NT2/D1 (cell line): ENCODE measurements around the gene SIK3.

Experiments used
- DNase-seq: peaks from one replicate; pipeline ENCODE4 v3.0.0-alpha.2; 2011; ENCODE audit warnings: low read depth, low spot score
- H3K27me3 ChIP-seq: 2 replicates; pipeline ENCODE4 v1.6.0; 2011; ENCODE audit warnings: mild to moderate bottlenecking; ENCODE audit not compliant: insufficient read length, insufficient read depth
- H3K36me3 ChIP-seq: 2 replicates; pipeline ENCODE4 v1.6.1; 2011; ENCODE audit warnings: mild to moderate bottlenecking, low read length, mixed read lengths; ENCODE audit not compliant: insufficient read depth, insufficient read length
- H3K4me1 ChIP-seq: 2 replicates; pipeline ENCODE4 v1.5.1; 2011; ENCODE audit not compliant: insufficient read depth, insufficient read length
- H3K4me3 ChIP-seq: 2 replicates; pipeline ENCODE4 v1.5.1; 2011; ENCODE audit warnings: low read depth; ENCODE audit not compliant: insufficient read length
- H3K9ac ChIP-seq: 2 replicates; pipeline ENCODE4 v1.6.0; 2011; ENCODE audit warnings: low read depth; ENCODE audit not compliant: insufficient read length
- H3K9me3 ChIP-seq: 2 replicates; pipeline ENCODE4 v1.5.1; 2011; ENCODE audit warnings: mild to moderate bottlenecking, low read length; ENCODE audit not compliant: insufficient read depth
- SUZ12 ChIP-seq: IDR thresholded peaks from 2 replicates; pipeline ENCODE4 v1.6.1; 2011; ENCODE audit not compliant: insufficient read length, insufficient read depth; ENCODE audit errors: extremely low read depth
- YY1 ChIP-seq: IDR thresholded peaks from 2 replicates; pipeline ENCODE4 v1.6.1; 2011; ENCODE audit not compliant: insufficient read length, insufficient read depth
- ZNF274 ChIP-seq: IDR thresholded peaks from 2 replicates; pipeline ENCODE4 v1.6.1; 2011; ENCODE audit warnings: mild to moderate bottlenecking, low read depth, low read length

SIK3 gene

GRCh38 chr11:116990811-116991210, 107.4 kb downstream of the SIK3 start:
- no peak for TF ChIP-seq YY1
- H3K27me3 ChIP-seq = no peaks in the 10 kb centered on the region
- H3K4me1 ChIP-seq = no peaks in the 10 kb centered on the region
- no peak for DNase-seq
- no peak overlapping the region for H3K9ac ChIP-seq
- H3K4me3 ChIP-seq = no peak overlapping the region
- H3K9me3 ChIP-seq = no peaks in the 10 kb centered on the region
- no peaks in the 10 kb centered on the region for H3K36me3 ChIP-seq

DNA sequence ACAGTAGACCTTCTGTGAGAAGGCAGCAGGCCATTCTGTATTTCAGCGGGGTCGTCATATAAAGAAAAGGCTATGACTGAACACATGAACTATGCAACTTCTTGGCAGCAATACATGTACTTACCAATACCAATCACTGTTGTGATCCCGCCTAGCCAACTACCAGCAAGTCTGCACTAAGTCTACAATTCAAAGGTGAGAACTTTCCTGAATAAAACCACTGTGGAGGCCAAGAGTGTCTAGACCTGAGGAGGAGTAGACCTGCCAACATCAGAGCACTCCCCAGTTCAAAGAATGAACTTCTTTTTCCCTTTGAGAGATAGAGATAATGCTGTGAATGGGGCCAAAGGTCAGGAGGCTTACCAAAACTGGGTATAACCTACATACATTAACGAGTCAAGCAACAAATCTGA, 108.2 kb downstream of the SIK3 start:
- Histone ChIP-seq H3K4me1 (no peaks in the 10 kb centered on the region), H3K27me3 (no peaks in the 10 kb centered on the region), H3K4me3 (no peak overlapping the region), H3K9ac (no peak overlapping the region), H3K9me3 (no peaks in the 10 kb centered on the region), H3K36me3 (no peaks in the 10 kb centered on the region)
- no peak for TF ChIP-seq YY1
- no peak for TF ChIP-seq ZNF274
- TF ChIP-seq SUZ12 = no peak
- no peak for DNase-seq

DNA sequence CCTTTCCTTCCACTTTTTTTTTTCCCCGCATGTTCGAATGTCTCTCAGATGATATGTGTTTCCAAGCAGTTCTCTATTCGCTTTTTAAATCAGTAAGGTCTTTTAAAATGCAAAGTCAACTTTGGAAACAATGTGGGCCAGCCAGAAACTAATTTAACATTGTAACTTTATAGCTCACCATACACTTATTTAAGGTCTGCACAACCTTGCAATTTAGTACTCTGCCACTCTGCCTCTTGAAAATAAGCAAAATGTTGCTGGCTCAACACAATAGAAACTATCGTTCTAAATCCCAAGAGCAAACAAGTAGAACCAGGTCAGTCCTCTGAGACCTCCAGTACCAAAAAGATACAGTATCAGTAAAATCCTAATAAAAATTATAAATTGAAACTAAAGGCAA, 109.0 kb downstream of the SIK3 start:
- H3K4me1 ChIP-seq = no peaks in the 10 kb centered on the region

GRCh38 chr11:116986521-116987105, 111.6 kb downstream of the SIK3 start:
- DNase-seq = no peak
- no peak overlapping the region for H3K4me3 ChIP-seq
- no peak overlapping the region for H3K9ac ChIP-seq

More for the DNA sequence above, 109.0 kb downstream of the SIK3 start:
- no peaks in the 10 kb centered on the region for H3K36me3 ChIP-seq
- no peak for TF ChIP-seq ZNF274
- no peak for TF ChIP-seq YY1
- no peak for TF ChIP-seq SUZ12
- no peak overlapping the region for H3K4me3 ChIP-seq
- no peaks in the 10 kb centered on the region for H3K9me3 ChIP-seq
- no peak overlapping the region for H3K9ac ChIP-seq
- H3K27me3 ChIP-seq = no peaks in the 10 kb centered on the region
- no peak for DNase-seq

DNA sequence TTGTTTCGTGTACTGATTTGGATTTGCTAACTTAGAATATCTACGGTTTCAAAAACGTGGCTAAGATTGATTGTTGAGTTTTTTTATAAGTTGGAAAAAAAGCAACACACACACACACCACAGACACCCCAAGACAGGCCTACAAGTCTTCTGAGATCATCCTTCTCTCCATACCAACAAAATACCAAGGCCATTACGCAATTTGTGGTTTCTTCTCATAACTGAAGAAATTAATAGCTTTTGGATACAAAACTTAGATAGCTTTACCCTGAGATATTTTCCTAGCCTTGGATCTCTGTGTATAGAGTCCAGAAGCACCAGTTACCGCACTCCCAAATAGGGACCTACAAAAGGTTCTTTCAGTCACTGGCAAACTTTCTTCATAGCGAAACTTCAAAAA, 113.6 kb downstream of the SIK3 start:
- H3K9ac ChIP-seq = no peak overlapping the region
- DNase-seq = no peak
- H3K36me3 ChIP-seq = no peaks in the 10 kb centered on the region
- no peaks in the 10 kb centered on the region for H3K27me3 ChIP-seq
- no peak overlapping the region for H3K4me3 ChIP-seq
- TF ChIP-seq YY1 (no peak), SUZ12 (no peak), ZNF274 (no peak)
- no peaks in the 10 kb centered on the region for H3K9me3 ChIP-seq
- no peaks in the 10 kb centered on the region for H3K4me1 ChIP-seq

More at GRCh38 chr11:116986521-116987105, 111.6 kb downstream of the SIK3 start:
- no peaks in the 10 kb centered on the region for H3K27me3 ChIP-seq
- no peaks in the 10 kb centered on the region for H3K4me1 ChIP-seq
- no peak for TF ChIP-seq YY1
- no peaks in the 10 kb centered on the region for H3K36me3 ChIP-seq
- H3K9me3 ChIP-seq = no peaks in the 10 kb centered on the region

- Histone ChIP-seq H3K9ac (no peak overlapping the region), H3K27me3 (no peaks in the 10 kb centered on the region), H3K4me3 (no peak overlapping the region), H3K4me1 (no peaks in the 10 kb centered on the region), H3K36me3 (no peaks in the 10 kb centered on the region), H3K9me3 (no peaks in the 10 kb centered on the region)
- TF ChIP-seq YY1 (no peak), SUZ12 (no peak), ZNF274 (no peak)
- no peak for DNase-seq
Measured at GRCh38 chr11:116984186-116984585, 114.0 kb downstream of the SIK3 start.

DNA sequence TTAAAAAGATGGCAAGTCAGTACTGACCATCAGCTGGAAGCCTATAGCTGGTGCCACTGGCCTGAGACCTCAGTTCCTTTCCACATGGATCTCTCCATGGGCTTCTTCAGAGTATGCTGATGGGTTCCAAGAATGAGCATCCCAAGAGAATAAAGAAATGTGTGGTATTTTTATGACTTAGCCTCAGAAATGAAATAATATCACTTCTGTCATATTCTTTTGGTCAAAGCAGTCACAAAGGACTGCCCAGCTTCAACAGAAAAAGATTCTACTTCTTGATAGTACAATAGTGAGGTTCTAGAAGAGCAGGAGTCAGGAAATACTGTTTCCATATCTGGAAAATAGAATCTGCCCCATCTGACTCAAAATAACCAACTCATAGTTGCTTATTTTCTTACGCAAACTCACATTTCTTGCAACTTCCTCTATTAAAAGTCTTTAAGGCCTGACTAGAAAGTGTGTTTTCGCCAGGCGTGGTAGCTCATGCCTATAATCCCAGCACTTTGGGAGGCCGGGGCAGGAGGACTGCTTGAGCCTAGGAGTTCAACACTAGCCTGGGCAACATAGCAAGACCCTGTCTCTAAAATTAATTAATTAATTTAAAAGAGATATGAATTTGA, 116.9 kb downstream of the SIK3 start:
- no peak for TF ChIP-seq YY1
- TF ChIP-seq SUZ12 = no peak
- TF ChIP-seq ZNF274 = no peak
- Histone ChIP-seq H3K9me3 (no peaks in the 10 kb centered on the region), H3K4me3 (no peak overlapping the region), H3K27me3 (no peaks in the 10 kb centered on the region), H3K9ac (no peak overlapping the region), H3K4me1 (no peaks in the 10 kb centered on the region), H3K36me3 (no peaks in the 10 kb centered on the region)
- no peak for DNase-seq
